HL-60/S4 (cell line): Measurements from ENCODE around the gene LTA.

Experiments used
- in situ Hi-C: fragments of 300-500 bp; cut with MboI; formaldehyde crosslinking; loops from 2 replicates; pipeline ENCODE4 v1.14.3; 2022; ENCODE audit warnings: low sequenced_read_pairs

LTA gene

GRCh38 chr6:31568537-31568961 is 3.5 kb upstream of the LTA start:
- in situ Hi-C loops = no loop called here

DNA sequence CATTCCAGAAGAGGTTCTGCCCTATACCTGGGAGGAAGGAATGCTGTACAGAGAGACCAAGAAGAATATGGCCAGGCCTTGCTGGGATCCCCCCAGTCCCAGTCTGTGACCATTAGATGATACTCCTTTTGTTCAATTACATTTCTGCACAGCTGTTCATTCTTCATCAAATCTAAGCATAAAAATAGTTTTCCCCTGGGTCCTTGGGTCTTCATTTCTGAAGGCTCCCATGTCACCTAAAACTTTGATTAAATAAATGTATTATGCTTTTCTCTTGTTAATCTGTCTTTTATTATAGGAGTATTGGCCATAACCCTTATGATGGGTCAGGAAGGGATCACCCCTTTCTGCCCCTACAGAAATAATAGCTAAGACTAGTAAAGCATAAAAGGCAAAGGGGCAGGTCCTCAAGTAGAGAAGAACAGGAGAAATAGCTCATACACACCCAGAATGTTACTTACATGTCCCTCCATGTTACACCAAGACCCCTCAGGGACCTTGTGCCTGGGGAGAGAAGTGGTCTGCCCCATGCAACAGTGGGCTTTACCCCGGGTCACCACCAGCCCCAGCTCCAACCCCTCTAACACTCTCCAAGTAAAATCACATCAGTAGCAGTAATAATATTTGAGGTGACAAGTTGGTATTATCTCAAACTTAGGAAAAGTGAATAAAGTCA is 2.1 kb upstream of the LTA start:
- in situ Hi-C loops = no loop called here

DNA sequence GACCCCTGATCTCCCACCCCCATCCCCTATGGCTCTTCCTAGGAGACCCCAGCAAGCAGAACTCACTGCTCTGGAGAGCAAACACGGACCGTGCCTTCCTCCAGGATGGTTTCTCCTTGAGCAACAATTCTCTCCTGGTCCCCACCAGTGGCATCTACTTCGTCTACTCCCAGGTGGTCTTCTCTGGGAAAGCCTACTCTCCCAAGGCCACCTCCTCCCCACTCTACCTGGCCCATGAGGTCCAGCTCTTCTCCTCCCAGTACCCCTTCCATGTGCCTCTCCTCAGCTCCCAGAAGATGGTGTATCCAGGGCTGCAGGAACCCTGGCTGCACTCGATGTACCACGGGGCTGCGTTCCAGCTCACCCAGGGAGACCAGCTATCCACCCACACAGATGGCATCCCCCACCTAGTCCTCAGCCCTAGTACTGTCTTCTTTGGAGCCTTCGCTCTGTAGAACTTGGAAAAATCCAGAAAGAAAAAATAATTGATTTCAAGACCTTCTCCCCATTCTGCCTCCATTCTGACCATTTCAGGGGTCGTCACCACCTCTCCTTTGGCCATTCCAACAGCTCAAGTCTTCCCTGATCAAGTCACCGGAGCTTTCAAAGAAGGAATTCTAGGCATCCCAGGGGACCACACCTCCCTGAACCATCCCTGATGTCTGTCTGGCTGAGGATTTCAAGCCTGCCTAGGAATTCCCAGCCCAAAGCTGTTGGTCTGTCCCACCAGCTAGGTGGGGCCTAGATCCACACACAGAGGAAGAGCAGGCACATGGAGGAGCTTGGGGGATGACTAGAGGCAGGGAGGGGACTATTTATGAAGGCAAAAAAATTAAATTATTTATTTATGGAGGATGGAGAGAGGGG is 1.4 kb downstream of the LTA start:
- in situ Hi-C loops = no loop called here

DNA sequence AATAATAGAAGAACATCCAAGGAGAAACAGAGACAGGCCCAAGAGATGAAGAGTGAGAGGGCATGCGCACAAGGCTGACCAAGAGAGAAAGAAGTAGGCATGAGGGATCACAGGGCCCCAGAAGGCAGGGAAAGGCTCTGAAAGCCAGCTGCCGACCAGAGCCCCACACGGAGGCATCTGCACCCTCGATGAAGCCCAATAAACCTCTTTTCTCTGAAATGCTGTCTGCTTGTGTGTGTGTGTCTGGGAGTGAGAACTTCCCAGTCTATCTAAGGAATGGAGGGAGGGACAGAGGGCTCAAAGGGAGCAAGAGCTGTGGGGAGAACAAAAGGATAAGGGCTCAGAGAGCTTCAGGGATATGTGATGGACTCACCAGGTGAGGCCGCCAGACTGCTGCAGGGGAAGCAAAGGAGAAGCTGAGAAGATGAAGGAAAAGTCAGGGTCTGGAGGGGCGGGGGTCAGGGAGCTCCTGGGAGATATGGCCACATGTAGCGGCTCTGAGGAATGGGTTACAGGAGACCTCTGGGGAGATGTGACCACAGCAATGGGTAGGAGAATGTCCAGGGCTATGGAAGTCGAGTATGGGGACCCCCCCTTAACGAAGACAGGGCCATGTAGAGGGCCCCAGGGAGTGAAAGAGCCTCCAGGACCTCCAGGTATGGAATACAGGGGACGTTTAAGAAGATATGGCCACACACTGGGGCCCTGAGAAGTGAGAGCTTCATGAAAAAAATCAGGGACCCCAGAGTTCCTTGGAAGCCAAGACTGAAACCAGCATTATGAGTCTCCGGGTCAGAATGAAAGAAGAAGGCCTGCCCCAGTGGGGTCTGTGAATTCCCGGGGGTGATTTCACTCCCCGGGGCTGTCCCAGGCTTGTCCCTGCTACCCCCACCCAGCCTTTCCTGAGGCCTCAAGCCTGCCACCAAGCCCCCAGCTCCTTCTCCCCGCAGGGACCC is 2.3 kb downstream of the LTA start:
- in situ Hi-C loops = no loop called here

DNA sequence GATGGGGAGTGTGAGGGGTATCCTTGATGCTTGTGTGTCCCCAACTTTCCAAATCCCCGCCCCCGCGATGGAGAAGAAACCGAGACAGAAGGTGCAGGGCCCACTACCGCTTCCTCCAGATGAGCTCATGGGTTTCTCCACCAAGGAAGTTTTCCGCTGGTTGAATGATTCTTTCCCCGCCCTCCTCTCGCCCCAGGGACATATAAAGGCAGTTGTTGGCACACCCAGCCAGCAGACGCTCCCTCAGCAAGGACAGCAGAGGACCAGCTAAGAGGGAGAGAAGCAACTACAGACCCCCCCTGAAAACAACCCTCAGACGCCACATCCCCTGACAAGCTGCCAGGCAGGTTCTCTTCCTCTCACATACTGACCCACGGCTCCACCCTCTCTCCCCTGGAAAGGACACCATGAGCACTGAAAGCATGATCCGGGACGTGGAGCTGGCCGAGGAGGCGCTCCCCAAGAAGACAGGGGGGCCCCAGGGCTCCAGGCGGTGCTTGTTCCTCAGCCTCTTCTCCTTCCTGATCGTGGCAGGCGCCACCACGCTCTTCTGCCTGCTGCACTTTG is 3.3 kb downstream of the LTA start, which contains the start of gene TNF:
Gene TNF (plus strand): TSS at position 231 of the 567 bp plus-strand sequence. CDS start 177 bp downstream, at position 408.
- in situ Hi-C loops = no loop called here

DNA sequence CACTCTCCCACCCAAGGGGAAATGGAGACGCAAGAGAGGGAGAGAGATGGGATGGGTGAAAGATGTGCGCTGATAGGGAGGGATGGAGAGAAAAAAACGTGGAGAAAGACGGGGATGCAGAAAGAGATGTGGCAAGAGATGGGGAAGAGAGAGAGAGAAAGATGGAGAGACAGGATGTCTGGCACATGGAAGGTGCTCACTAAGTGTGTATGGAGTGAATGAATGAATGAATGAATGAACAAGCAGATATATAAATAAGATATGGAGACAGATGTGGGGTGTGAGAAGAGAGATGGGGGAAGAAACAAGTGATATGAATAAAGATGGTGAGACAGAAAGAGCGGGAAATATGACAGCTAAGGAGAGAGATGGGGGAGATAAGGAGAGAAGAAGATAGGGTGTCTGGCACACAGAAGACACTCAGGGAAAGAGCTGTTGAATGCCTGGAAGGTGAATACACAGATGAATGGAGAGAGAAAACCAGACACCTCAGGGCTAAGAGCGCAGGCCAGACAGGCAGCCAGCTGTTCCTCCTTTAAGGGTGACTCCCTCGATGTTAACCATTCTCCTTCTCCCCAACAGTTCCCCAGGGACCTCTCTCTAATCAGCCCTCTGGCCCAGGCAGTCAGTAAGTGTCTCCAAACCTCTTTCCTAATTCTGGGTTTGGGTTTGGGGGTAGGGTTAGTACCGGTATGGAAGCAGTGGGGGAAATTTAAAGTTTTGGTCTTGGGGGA is 4.0 kb downstream of the LTA start:
- in situ Hi-C loops = no loop called here

- in situ Hi-C loops = no loop called here
Observed at GRCh38 chr6:31576897-31577578, 4.9 kb downstream of the LTA start.

DNA sequence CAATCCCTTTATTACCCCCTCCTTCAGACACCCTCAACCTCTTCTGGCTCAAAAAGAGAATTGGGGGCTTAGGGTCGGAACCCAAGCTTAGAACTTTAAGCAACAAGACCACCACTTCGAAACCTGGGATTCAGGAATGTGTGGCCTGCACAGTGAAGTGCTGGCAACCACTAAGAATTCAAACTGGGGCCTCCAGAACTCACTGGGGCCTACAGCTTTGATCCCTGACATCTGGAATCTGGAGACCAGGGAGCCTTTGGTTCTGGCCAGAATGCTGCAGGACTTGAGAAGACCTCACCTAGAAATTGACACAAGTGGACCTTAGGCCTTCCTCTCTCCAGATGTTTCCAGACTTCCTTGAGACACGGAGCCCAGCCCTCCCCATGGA is 5.5 kb downstream of the LTA start:
- in situ Hi-C loops = no loop called here

- in situ Hi-C loops = no loop called here
Observed at GRCh38 chr6:31578184-31579118, 6.4 kb downstream of the LTA start.

DNA sequence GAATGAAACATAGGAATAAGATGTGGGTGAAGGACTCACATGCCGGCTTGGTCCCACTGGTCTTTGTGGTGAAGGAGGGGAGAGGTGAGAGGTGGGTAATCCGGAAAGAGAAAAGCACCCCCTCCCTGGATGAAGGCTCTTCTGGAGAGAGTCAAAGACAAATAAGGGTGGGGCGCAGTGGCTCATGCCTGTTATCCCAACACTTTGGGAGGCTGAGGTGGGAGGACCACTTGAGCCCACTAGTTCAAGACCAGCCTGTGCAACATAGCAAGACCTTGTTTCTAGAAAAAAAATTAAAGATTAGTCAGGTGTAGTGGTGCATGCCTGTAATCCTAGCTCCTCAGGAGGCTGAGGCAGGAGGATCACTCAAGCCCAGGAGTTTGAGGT is 7.0 kb downstream of the LTA start:
- in situ Hi-C loops = no loop called here

DNA sequence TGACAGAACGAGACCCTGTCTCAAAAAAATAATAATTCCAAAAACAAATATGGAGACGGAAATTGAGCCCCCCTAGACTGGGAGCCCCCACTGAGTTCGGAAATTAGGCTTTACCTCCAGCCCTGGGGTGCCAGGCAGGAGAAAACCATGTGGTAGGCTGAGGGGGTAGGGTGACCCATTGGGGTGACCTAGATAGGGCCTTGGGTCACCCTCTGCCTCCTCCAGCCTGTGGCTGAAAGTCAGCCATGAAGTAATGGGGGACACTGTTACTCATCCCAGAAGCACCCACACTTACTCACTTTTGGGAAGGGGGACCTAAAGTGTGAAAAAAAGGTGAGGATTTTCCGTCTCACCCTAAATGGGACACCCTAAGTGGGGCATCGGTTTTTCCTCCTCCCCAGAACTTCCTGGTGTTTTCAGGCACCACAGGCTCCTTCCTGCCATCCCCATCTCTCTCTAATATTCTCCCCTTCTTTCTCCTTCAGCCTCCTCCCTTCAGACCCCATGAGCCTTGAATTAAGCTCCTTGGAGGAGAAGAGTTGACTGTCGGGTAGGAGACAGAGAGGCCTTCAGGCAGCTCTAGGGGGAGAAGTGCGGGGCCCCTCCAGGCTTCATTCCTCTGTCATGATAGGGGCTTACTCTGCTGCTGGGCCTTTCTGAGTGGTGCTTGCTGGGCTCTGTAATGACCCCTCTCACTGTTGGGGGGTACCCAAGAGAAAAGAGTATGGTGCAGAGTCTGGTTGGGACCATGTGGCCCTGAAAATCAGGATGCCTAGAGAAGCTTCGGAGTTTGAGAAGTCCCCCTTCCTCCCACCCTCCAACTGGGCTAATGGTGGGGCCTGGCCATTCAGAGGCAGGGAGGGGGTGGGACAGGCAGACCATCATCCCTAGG is 7.7 kb downstream of the LTA start:
- in situ Hi-C loops = no loop called here

DNA sequence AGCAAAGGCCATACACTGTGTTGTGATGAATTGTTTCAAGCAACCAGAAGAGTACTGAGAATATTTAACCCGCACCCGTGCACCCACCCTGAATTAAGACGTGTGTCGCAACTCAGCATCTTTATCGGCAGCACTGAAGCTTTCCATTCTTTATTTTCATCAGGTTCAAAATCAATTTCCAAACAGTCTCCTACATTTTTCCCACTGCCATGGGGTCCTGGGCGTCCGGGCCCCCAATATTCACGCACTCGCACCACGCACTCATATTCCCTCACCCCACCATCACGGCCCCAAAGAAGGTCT is 8.3 kb downstream of the LTA start:
- in situ Hi-C loops = no loop called here

DNA sequence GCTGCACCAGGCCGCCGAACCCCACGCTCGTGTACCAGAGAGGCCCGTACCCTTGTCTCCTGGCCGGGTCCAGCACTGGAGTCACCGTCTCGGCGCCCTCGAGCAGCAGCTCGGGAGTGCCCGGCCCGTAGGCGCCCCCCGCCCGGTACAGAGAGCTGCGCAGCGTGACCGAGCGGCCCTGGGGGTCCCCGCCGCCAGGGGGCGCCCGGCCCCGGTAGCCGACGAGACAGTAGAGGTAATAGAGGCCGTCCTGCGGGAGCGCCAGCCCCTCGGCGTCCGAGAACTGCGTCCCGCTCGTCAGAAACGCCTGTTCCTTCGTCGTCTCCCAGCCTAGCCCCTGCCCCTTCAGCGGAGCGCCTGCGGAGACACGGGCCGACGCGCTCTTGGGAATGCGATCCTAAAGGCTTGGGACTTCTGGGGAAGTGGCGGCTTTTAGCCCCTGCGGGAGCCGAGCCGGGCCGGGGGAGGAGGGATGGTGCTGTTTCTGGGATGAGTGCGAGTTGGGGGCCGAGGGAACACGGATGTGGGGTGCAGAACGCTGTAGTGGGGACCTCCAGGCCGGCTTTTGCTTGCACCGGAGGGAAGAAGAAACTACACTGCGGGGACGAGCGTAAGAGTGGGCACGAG is 8.8 kb downstream of the LTA start:
- in situ Hi-C loops = no loop called here

- in situ Hi-C loops = no loop called here
Observed at GRCh38 chr6:31581434-31582229, 9.5 kb downstream of the LTA start.

- in situ Hi-C loops = no loop called here
Observed at GRCh38 chr6:31582230-31582643, 10.1 kb downstream of the LTA start, which contains the start of gene LTB. Gene LTB, minus strand, starts transcription at chr6:31582424. Its CDS starts 7 bp downstream, at chr6:31582417.

- in situ Hi-C loops = no loop called here
Observed at GRCh38 chr6:31585491-31585890, 13.4 kb downstream of the LTA start.
